Forelimb muscle (tissue), 1 donor: Measurements from ENCODE around the gene FAM53B. TPM values are rescaled to one million over a fixed set of nuclear protein-coding genes. Genes with fewer than 3 reads are reported as not detected.
A peak's percentile ranks its signal among the peaks of the same experiment; 100 is the strongest.

Experiments
- DNase-seq: peaks from one replicate; pipeline ENCODE4 v3.0.0-alpha.2; 2013; ENCODE audit warnings: low read depth
- polyA plus RNA-seq: library from polyadenylated mRNA; unstranded; fragments of 120-200 nt; gene quantifications from one replicate; pipeline ENCODE4 v1.2.1, GENCODE V29; 2013; ENCODE audit not compliant: insufficient read length

FAM53B gene
- polyA plus RNA-seq, 1 donor: 27.6 TPM

DNA sequence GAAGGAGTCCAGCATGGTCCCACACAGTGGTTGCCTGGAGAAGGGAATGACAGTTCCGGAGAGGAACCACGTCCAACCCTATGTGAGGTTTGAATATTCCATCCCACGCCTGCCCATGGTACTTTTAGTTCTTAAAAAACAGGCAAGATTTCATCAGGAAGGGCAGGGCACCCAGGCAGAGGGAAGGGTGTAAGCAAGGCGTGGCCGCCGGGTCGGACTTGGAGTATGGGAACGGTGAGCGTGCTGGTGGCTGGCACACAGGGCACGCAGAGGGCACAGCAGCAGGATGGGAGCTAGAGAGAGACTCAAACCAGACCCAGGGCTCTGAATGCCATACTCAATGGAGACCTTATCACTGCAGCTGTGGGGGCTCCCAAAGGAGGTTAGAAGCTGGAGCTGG lies 34.3 kb downstream of the FAM53B start:
- no peak for DNase-seq

GRCh38 chr10:124708922-124709520 lies 35.2 kb downstream of the FAM53B start:
- DNase-seq: no peak

DNA sequence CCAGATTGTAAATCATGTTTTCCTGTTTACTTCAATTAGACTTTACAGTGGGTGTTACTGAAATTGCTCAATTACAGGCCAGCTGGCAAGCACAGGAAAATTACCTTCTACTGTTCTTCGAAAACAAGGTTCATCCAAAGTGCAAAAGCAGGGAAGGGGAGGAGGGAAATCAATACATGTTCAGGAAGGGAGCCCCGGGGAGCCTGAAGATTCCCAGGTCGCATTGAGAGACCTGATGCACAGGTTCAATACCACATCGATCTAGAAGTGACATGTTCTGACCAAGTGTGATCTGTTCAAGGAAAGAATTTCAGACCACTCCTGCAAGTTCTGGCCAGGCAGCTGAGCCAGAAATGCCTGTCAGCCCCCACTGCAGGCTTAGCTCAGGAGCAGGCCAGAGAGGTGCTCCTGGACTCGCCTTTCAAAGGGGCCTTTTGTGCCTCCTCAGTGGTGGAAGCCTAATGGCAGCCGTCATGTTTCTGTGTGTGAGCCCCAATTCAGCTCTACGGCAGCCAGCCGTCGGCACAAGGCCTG lies 35.9 kb downstream of the FAM53B start:
- DNase-seq: no peak

DNA sequence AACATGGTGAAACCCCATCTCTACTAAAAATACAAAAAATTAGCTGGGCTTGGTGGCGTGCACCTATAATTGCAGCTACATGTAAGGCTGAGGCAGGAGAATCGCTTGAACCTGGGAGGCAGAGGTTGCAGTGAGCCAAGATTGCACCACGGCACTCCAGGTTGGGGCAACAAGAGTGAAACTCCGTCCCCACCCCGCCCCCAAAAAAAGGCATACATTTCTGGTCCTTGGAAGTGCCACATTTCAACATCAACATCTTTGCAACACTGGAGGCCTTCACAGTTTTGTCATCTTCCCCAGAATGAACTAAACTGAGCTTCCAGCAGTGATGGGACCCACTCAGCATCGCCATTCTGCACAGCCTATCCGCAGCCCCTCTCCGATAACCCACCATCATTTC lies 36.6 kb downstream of the FAM53B start:
- no peak for DNase-seq

DNA sequence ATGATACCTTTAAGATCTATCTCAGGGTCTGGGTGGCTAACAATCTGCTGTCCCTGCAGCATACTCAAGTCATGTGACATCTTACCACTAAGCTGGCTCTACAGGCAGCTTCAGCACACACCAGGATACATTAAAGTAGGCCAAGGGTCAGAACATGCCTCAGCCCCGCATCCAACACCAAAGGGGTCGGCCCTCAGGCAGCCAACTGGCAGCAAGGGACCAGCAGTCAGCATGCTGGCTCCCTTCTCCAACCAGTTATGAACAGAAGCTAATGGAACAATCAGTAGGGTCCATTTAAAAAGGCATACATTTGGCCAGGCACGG lies 37.1 kb downstream of the FAM53B start:
- DNase-seq: no peak

- DNase-seq: no peak
Measured at GRCh38 chr10:124706462-124707143, 37.6 kb downstream of the FAM53B start.

GRCh38 chr10:124705817-124706461 lies 38.2 kb downstream of the FAM53B start:
- no peak for DNase-seq

GRCh38 chr10:124705381-124705740 lies 38.8 kb downstream of the FAM53B start:
- DNase-seq: no peak

DNA sequence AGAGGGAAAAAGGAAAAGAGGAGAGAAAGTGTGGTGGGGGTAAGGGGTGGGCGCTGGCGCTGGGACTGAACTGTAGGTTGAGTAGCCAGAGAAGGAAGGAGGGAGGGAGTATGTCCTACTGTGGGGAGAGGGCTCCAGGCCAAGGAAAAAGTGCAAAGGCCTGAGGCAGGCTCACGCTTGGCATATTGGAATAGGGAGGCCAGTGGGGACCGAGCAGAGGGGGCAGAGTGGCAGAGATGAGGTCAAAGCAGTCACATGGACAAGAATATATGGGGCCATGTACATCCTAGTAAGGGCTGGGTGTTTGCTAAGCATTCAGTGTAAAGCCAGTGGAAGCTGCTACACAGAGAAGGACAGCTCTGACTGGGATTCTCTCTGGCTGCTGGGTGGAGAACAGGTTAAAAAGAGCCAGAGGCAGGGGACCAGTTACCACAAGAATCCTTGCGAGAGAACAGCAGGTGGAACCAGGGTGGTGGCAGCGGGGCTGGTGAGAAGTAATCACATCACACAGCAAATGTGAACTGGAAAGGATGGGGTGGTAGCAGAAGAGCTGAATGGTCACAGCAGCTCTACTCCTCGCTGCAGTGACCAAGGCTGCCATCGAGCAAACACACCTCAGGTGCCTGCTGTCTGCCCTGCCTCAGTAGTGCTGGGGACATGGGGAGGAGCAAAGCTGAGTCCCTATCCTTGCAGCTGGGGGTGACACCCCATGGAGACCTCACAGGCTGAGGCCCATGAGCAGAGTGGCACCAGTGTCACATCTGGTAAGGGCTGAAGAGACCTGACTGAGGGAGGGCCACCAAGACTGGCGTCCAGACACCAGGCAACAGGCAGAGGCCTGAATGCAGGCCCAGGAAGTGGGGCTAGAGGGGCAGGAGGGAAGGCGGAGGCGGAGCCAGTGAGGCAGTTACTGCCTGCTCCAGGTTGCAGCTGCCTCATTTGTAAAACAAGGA lies 39.5 kb downstream of the FAM53B start:
- DNase-seq: no peak

- peak; percentile 47 for DNase-seq
Measured at GRCh38 chr10:124703778-124704427, 40.3 kb downstream of the FAM53B start.

GRCh38 chr10:124703372-124703771 lies 40.8 kb downstream of the FAM53B start:
- no peak for DNase-seq

DNA sequence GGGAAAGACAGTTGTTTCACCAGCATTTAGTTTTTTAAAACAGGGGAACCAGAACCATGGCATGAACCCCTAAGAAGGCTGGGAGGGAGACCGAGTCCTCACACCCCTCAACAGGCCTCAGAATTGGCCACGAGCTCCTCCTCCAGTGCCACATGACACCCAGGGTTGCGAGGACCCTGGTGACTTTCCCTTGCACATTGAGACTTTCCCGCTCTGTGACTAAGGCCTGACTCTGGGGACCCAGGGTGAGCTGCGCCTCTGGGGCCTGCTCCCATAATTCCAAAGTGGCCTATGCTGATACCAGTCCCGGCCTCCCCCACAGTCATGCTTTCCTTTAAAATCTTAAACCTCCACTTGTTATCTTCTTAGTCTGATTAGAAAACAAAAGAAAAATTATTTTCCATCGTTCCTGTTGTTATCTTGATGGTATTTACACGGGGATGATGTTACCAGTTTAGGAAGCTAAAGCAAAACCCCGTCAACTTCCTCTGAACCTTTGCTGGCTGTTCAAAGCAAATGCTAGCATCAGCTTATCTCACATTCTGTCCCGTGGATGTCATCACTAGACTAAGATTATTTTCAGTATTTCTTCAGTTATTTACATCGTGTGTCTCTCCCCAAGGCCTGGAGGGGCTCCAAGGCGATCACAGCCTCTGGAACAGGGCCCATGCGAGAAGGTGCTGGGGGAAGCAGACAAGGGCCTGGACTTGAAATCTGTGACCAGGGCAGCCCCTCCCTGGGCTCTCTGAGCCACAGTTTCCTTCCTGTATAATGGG lies 42.1 kb downstream of the FAM53B start:
- DNase-seq: no peak

DNA sequence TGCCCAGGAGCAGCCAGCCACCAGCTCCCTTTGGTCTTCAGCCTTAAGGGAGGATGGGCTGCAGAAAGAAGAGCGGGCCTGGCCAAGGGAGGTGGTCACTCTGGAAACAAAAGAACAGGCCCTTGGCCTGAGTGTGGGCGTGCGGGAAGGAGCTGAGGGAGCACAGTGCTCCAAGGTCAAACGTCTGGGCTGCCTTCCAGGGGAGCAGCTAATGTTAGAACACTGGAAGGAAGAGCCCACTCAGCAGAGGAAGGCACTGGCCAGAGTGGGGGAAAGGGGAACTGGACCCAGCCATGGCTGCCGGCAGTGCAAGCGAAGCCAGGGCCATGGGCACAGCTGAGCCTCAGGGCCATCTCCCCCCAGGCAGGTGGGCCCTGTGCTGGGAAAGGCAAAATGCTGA lies 42.7 kb downstream of the FAM53B start:
- peak; percentile 79 for DNase-seq

DNA sequence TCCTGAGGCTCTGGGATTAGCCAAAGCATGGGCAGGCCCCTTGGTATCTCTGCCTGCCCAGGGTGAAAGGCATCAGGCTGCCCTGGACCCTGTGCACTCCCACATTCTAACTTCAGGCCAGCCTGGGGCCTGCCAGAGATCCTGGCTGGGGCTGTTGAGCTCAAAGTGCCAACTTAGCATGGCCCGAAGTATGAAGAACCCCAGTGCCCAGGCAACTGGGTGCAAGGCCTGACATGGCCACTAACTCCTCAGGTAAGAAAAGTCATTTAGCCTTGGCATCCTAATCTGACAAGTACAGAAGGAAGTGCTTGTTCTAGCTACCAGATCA lies 43.2 kb downstream of the FAM53B start:
- DNase-seq: no peak

- no peak for DNase-seq
Measured at GRCh38 chr10:124700293-124701037, 43.7 kb downstream of the FAM53B start.

GRCh38 chr10:124699471-124700292 lies 44.5 kb downstream of the FAM53B start:
- DNase-seq: no peak

- DNase-seq: no peak
Measured at GRCh38 chr10:124698545-124699469, 45.4 kb downstream of the FAM53B start.
